ENCODE data around the gene PMIS2.
"Not testable (repeated sequence)": the region's sequence is repeated elsewhere in the genome, so short reads cannot be mapped to it uniquely, and the experiment has no call there.

Gene PMIS2

DNA sequence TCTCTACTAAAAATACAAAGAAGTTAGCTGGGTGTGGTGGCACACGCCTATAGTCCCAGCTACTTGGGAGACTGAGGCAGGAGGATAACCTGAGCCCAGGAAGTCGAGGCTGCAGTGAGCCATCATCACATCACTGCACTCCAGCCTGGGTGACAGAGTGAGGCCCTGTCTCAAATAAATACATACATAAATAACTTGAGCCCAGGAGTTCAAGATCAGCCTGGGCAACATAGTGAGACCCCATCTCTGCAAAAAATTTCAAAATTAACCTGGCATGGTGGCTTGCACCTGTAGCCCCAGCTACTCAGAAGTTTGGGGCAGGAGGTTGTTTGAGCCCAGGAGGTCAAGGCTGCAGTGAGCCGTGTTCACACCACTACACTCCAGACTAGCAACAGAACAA is 9.1 kb downstream of the PMIS2 start:
- not testable (repeated sequence) for DNase-seq

DNA sequence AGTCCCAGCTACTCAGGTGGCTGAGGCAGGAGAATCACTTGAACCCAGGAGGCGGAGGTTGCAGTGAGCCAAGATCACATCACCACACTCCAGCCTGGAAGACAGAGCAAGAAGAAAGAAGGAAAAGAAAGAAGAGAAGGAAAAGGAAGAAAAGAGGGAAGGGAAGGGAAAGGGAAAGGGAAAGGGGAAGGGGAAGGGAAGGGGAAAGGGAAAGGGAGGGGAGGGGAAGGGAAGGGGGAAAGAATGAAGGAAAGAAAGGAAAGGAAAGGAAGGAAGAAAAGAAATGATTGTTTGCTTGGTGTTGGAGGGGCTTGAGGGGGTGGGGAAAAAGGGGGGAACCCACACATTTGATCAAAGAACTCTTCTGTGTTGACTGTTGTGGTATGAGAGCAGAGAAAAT is 10.0 kb downstream of the PMIS2 start:
- DNase-seq, result no peak

DNA sequence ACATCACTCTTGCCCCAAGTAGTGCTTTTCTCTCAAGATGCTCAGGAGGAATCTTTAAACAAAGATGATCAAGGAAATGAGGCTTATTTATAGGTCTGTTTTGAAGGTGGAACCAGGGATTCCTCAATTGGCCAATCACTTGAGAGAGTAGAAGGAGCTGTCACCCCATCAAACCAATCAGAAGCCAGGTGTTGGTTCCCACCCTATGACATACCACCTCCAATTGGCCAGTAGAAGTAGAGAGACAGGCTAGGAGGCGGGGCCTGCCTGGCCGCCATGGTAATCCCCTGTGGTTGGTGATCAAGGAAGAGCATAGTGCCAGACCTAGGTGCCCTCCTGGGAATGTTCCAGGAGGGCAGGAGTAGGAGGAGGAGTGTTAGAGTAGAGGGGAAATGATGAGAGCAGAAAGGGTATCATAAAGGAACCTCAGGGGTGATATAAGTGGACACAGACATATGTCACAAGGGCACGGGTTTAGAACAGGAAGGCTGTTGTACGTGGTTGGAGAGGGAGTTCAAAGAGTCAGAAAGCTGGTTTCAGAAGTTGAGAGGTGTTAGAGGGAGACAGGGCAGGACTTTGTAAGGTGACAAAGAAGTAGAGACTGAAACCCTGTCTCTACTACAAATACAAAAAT is 10.5 kb downstream of the PMIS2 start:
- no peak for DNase-seq

- no peak for DNase-seq
These were observed 16.0 kb downstream of the PMIS2 start for GRCh38 chr19:35601971-35602370.

DNA sequence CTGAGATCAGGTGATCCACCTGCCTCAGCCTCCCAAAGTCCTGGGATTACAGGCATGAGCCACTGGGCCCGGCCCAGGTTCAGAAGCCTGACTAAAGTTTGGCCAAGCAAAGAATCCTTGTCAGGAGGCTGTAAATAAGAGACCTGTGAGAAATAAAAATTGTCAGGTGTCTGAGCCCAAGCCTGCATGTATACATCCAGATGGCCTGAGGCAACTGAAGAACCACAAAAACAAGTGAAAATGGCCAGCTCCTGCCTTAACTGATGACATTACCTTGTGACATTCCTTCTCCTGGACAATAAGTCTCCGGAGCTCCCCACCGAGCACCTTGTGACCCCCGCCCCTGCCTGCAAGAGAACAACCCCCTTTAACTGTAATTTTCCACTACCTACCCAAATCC is 18.5 kb downstream of the PMIS2 start:
- DNase-seq, result not testable (repeated sequence)

DNA sequence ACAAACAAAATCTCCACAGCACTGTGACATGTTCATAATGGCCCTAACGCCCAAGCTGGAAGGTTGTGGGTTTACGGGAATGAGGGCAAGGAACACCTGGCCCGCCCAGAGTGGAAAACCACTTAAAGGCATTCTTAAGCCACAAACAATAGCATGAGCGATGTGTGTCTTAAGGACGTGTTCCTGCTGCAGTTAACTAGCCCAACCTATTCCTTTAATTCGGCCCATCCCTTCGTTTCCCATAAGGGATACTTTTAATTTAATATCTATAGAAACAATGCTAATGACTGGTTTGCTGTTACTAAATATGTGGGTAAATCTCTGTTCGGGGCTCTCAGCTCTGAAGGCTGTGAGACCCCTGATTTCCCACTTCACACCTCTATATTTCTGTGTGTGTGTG is 21.2 kb downstream of the PMIS2 start:
- DNase-seq, result not testable (repeated sequence)

GRCh38 chr19:35607661-35608060 is 21.7 kb downstream of the PMIS2 start:
- DNase-seq, result no peak

- DNase-seq, result no peak
These were observed 22.3 kb downstream of the PMIS2 start for GRCh38 chr19:35608251-35608650.

DNA sequence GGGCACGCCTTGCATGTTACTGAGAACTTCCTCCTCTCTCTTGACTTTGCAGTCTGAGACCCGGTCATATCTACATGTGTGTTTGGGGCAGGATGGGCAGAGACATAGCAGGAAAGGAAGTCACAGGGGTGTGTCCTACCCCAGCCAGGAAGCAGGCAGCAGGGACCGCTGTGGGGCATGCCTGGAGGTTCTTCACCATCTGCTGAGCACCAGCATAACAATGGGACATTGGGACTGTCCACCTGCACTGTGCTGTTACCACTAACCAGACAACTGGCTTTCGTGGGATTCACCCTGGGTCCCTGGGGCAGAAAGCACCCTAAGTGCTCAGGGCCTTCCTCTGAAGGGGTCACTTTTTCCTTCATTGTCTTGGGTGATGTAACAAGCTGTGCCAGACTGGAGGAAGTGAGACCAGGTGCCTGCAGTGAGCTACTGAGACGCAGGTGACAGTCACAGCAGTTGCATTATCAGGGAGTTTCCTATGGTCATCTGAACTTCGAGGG is 23.9 kb downstream of the PMIS2 start:
- no peak for DNase-seq

DNA sequence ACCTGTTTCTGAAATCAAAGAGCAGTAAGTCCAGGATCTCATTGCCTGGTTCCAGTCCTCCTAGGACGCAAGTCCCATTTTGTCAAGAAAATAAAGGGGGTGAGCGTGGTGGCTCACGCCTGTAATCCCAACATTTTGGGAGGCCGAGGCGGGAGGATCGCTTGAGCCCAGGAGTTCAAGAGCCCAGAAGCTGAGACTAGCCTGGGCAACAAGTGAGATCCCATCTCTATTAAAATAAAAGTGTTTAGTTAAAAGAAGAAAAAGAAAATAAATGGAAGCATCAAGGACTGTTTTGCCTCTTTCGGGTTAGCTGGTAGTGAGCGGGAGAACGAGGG is 26.2 kb downstream of the PMIS2 start:
- no peak for DNase-seq

DNA sequence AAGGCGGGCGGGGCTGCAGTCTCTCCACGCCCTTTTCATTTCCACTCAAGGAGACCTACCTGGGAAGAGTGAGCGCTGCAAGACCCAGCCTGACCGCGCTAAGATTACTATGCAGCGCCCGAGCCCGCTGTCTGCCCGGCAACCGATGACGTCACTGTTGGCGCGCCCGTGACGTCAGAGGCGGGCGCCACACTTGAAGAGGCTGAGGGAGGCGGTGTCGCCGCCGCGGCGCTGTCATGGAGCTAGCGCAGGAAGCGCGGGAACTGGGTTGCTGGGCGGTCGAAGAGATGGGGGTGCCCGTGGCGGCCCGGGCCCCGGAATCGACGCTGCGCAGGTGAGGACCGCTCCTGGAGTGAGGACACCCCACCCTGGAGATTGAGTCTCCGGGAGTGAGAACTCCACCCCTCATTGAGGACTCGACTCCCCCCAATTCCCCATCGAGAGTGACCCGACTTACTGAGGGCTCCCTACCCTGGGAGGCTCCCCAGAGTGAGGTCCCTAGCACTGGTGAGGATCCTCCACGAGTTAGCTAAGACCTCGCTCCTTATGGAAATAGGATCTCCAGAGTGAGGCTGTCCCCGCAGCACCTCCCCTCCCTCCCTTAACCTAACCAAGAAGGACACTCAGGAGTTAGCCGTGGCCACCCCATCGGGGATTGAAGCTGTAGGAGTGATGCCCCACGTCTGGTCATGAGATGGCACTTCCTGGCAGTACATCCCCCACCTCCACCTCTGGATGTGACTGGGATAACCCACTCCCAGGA is 26.8 kb downstream of the PMIS2 start, which contains the start of gene HAUS5:
Gene HAUS5, plus strand, starts transcription at position 177 of the 763 bp plus-strand sequence. Its CDS starts 60 bp downstream, at position 237.
- DNase-seq, result peak; percentile 95

DNA sequence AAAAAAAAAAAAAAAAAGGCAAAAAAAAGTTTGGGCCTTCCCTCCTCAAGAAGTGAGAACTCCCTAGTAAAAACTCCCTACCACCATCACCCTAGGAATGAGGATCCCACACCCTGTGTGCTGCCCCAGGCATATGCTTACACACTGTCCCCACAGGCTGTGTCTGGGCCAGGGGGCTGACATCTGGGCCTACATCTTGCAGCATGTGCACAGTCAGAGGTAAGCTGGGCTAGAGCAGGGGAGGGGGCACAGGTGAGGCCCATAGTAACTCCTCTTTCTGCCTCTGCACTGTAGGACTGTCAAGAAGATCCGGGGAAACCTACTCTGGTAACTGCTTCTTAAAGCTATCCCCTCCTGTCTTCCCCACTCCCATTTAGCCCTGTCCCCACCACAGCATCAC is 27.6 kb downstream of the PMIS2 start:
- DNase-seq, result no peak

DNA sequence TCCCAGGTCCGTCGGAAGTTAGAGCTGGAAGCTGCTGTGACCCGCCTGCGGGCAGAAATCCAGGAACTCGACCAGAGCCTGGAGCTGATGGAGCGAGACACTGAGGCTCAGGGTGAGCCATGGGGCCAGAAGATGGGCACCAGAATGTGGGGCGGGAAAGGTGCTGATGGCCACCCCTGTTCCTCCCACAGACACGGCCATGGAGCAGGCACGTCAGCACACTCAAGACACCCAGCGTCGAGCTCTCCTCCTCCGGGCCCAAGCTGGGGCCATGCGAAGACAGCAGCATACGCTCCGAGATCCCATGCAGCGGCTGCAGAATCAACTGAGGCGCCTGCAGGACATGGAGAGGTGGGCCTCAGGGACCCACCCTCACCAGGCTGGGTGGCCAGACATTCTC is 29.1 kb downstream of the PMIS2 start:
- DNase-seq, result no peak

DNA sequence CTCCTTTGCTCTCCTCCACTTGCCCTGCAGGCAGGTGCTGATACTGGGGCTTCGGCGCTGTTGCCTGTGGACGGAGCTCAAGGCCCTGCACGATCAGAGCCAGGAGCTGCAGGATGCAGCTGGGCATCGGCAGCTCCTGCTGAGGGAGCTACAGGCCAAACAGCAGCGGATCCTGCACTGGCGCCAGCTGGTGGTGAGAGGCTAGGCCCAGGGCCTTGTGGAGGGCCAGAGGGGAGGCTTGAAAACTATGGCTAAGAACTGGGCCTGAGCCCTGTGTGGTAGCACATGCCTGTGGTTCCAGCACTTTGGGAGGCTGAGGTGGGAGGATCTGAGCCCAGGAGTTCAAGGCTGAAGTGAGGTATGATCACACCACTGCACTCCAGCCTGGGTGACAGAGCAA is 32.9 kb downstream of the PMIS2 start:
- no peak for DNase-seq

DNA sequence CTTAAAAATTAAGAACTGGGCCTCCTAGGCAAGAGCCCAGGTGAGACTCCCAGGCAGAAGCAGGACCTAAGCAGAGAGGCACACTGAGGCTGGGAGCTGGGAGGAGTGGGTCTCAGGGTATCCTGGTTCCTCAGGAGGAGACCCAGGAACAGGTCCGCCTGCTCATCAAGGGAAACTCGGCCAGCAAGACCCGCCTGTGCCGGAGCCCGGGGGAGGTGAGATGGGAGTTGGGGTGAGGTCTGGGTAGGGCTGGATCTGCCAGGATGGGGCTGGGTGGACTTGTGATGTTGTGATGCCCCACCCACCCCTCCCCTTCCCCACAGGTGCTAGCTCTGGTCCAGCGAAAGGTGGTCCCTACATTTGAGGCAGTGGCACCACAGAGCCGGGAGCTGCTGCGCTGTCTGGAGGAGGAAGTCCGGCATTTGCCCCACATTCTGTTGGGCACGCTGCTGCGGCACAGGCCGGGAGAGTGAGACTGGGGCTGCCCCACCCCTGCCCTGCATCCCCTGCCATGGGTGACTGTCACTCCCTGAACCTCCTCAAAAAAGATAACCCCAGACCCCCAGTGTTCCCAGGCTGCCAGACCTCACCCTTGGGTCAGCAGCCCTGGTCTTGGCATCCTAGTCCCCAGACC is 33.4 kb downstream of the PMIS2 start:
- no peak for DNase-seq

DNA sequence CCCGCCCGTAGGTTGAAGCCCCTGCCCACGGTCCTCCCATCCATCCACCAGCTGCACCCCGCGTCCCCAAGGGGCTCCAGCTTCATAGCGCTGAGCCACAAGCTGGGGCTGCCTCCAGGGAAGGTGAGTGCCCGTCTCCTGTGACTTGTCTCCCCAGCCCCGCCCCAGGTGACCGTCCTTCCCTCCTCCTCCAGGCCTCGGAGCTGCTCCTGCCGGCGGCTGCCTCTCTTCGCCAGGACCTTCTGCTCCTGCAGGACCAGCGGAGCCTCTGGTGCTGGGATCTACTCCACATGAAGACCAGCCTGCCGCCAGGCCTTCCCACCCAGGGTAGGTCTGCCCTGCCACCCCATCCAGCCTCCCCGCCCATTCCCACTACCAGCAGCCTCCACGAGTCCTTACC is 34.0 kb downstream of the PMIS2 start:
- no peak for DNase-seq

DNA sequence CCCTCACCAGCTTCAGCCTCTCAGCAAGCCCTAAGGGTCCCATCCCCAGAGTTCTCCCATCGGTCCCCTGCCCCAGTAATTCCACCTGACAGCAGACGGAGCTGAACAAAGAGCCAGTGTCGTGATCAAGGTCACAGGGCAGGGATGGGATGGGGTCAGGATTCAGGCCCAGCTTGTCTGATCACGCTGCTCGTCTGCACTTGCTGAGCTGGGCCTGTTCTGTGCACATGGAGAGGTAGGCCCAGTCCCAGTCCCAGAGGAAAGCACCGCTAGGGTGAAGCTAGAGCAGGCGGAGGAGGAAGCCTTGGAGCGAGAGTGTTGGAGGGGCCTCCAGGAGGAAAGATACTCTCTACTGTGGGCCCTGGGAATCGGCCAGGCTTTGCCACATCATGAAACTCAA is 35.7 kb downstream of the PMIS2 start:
- no peak for DNase-seq

DNA sequence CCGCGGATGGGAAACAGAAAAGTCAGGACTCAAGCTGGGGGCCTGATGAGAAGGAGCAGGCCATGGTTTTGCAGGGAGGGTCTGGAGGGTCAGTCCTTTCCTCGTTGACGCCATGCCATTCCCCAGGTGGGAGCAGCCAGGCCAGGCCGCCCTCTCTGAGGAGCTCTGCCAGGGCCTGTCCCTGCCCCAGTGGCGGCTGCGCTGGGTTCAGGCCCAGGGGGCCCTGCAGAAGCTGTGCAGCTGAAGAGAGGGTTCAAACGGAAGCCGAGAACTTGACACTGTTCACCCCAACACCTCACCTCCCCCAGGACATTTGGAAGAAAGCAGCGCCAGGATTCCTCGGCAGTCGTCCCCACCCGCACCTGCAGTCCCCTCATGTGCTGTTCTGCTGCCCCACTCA is 36.8 kb downstream of the PMIS2 start:
- no peak for DNase-seq

- DNase-seq, result no peak
These were observed 37.5 kb downstream of the PMIS2 start for GRCh38 chr19:35623327-35624010.

GRCh38 chr19:35628264-35628564 is 42.2 kb downstream of the PMIS2 start:
- no peak for DNase-seq

GRCh38 chr19:35628565-35629331 is 42.8 kb downstream of the PMIS2 start, which contains the start of gene RBM42:
Gene RBM42 (plus strand): TSS chr19:35629036. CDS start chr19:35629154, 118 bp downstream.
- peak; percentile 98 for DNase-seq

DNA sequence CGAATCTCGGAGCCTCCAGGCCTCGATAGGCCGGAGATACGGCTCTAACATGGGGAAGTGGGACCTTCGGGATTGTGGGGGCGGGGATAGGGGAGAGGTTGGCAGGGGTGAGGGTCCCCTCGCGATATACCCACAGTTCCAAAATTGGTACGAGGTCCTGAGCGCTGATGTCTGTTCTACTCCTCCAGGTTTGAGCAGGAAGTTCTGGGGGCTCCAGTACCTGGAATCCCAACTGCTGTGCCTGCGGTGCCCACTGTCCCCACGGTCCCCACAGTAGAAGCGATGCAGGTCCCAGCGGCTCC is 43.3 kb downstream of the PMIS2 start:
- no peak for DNase-seq
